Measurements from ENCODE around the gene ACBD5. TPM values are rescaled to one million over a fixed set of nuclear protein-coding genes. Genes with fewer than 3 reads are reported as not detected.

The ACBD5 gene
- total RNA-seq, 1 donor from 2014 or later = 18.2 TPM

DNA sequence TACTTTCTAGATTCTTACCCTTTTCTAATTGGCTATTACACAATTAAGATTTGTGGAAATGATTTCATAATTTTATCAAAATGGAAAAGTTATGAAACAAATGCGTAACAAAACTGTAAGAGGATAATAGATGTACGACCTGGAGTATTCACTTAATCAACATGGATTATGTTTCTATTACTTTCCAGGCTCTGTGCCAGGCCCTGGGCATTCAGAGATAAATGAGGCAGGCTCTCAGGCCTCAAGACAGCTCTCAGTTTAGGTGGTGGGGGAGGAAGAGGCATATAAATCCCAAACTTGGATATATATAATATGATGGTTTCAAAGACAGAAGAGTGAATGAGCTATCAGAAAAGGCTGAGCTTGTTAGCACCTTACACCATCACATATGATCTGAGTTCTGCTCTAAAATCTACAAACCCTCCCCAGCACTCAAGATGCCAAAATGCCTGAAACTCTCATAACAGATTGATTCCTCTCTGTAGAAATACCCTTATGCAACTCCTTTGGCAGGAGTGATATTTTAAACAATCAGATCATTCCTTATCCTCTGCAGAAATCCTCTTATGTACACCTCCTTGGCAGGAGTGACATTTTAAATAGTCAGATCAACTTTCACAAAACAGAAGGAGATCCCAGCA lies 42.5 kb downstream of the ACBD5 start:
- H3K4me3 ChIP-seq (ENCODE audit: low read depth, low read length) = no peak overlapping the region
- FAIRE-seq (no peak), DNase-seq (ENCODE audit: low read depth) (no peak)
- no peak for TF ChIP-seq CTCF (IDR thresholded peaks at IDR 0.05; ENCODE audit: insufficient read depth, low read length, severe bottlenecking)
- no peaks in the 10 kb centered on the region for H3K27me3 ChIP-seq (ENCODE audit: control insufficient read depth, insufficient read depth, low read length)
- H3K36me3 ChIP-seq (ENCODE audit: control insufficient read depth, insufficient read depth, low read length) = peaks cover 1% of the 10 kb centered on the region

- no peak for FAIRE-seq
- Histone ChIP-seq H3K4me3 (ENCODE audit: low read depth, low read length) (no peak overlapping the region), H3K36me3 (ENCODE audit: control insufficient read depth, insufficient read depth, low read length) (no peaks in the 10 kb centered on the region), H3K27me3 (ENCODE audit: control insufficient read depth, insufficient read depth, low read length) (no peaks in the 10 kb centered on the region)
- peak; percentile 65 for DNase-seq (ENCODE audit: low read depth)
- TF ChIP-seq CTCF (IDR thresholded peaks at IDR 0.05; ENCODE audit: insufficient read depth, low read length, severe bottlenecking) = no peak
Observed at GRCh38 chr10:27192284-27192683, 48.3 kb downstream of the ACBD5 start.

DNA sequence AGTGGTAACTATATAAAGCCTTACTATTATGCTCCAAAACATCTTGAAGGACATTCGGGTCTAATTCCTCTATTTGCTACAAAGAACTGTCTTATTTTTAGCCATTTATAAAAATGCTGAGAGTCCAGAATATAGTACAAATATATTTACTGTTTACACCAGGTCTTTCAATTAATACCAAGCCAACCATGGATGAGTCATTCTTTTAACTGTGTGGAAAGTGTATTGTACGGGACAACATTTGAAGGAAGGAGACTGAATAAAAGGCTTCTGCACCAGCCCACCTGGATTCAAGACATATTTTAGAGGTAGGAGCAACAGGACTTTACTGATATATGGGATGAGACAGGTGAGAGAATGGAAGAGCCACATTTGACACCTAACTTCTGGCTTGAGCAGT lies 50.1 kb downstream of the ACBD5 start:
- no peak for TF ChIP-seq CTCF (IDR thresholded peaks at IDR 0.05; ENCODE audit: insufficient read depth, low read length, severe bottlenecking)
- FAIRE-seq = no peak
- peak; percentile 32 for DNase-seq (ENCODE audit: low read depth)

GRCh38 chr10:27188897-27189296 lies 51.7 kb downstream of the ACBD5 start:
- no peak for DNase-seq (ENCODE audit: low read depth)
- Histone ChIP-seq H3K36me3 (ENCODE audit: control insufficient read depth, insufficient read depth, low read length) (peaks cover 4% of the 10 kb centered on the region), H3K27me3 (ENCODE audit: control insufficient read depth, insufficient read depth, low read length) (no peaks in the 10 kb centered on the region), H3K4me3 (ENCODE audit: low read depth, low read length) (no peak overlapping the region)
- TF ChIP-seq CTCF (IDR thresholded peaks at IDR 0.05; ENCODE audit: insufficient read depth, low read length, severe bottlenecking) = no peak
- no peak for FAIRE-seq

More for the DNA sequence above, 50.1 kb downstream of the ACBD5 start:
- Histone ChIP-seq H3K27me3 (ENCODE audit: control insufficient read depth, insufficient read depth, low read length) (no peaks in the 10 kb centered on the region), H3K4me3 (ENCODE audit: low read depth, low read length) (no peak overlapping the region), H3K36me3 (ENCODE audit: control insufficient read depth, insufficient read depth, low read length) (peaks cover 1% of the 10 kb centered on the region)

- H3K4me3 ChIP-seq (ENCODE audit: low read depth, low read length) = no peak overlapping the region
- H3K36me3 ChIP-seq (ENCODE audit: control insufficient read depth, insufficient read depth, low read length) = peaks cover 4% of the 10 kb centered on the region
- no peak for FAIRE-seq
- no peaks in the 10 kb centered on the region for H3K27me3 ChIP-seq (ENCODE audit: control insufficient read depth, insufficient read depth, low read length)
- peak; percentile 26 for DNase-seq (ENCODE audit: low read depth)
- TF ChIP-seq CTCF (IDR thresholded peaks at IDR 0.05; ENCODE audit: insufficient read depth, low read length, severe bottlenecking) = no peak
Observed at GRCh38 chr10:27188259-27188658, 52.3 kb downstream of the ACBD5 start.

GRCh38 chr10:27169849-27170248 lies 70.7 kb downstream of the ACBD5 start:
- H3K27me3 ChIP-seq (ENCODE audit: control insufficient read depth, insufficient read depth, low read length) = no peaks in the 10 kb centered on the region
- DNase-seq (ENCODE audit: low read depth) (no peak), FAIRE-seq (no peak)
- peaks cover 2% of the 10 kb centered on the region for H3K36me3 ChIP-seq (ENCODE audit: control insufficient read depth, insufficient read depth, low read length)
- TF ChIP-seq CTCF (IDR thresholded peaks at IDR 0.05; ENCODE audit: insufficient read depth, low read length, severe bottlenecking) = no peak
- H3K4me3 ChIP-seq (ENCODE audit: low read depth, low read length) = no peak overlapping the region

Data from bronchial epithelial cell (primary cell).